ENCODE results near the gene RMND5B. TPM values are rescaled to one million over a fixed set of nuclear protein-coding genes. Genes with fewer than 3 reads are reported as not detected.
A peak's percentile ranks its signal among the peaks of the same experiment; 100 is the strongest.

RMND5B gene
- total and polyA plus RNA-seq, 10 of the 15 experiments (the other 5 are each of a cell fraction or from before 2014, with no cell fraction given) = 1.6 to 50.7 (median 30.9) TPM

DNA sequence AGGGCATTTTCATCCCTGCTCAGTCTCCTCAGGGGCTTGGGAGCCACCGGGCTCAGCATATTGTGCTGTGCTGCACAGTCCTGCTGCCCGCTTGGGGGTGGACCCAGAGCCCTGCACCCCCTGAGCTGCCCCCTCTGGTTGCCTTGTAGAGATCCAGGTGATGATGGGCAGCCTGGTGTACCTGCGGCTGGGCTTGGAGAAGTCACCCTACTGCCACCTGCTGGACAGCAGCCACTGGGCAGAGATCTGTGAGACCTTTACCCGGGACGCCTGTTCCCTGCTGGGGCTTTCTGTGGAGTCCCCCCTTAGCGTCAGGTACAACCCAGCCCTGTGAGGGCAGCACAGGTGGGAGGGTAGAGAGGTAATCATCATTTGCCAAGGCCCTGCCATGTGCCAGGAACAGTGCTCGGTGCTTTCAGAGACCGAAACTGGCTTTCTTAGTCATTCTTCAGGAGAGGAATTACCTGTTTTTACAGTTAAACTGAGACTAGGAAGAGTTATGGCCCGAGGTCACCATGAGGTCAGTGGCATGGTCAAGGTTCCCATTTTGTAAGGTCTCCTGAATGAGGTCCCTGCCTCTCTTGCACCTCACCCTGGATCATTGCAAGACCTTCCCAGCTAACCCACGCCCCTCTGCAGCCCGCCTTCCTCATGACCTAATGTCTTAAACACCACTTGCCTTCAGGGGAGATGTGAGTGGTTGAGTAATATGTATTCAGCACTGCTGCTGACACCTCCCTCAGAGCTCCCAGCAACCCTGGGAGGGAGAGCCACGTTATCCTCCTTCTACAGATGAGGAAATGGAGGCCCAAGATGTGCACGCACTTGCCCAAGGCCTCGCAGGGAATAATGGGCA is 15.4 kb downstream of the RMND5B start:
- peak; percentile 98 for ATAC-seq
- RAD21 ChIA-PET (ENCODE audit: unreplicated experiment) = interaction anchor here (0.9 to 4.2 kb wide), 3 partner anchors 11 to 70 kb away, joined by 3 to 30 read pairs (median 3); no protein-coding TSS in a partner anchor
- Histone ChIP-seq H3K27ac (ENCODE audit: control insufficient read depth, insufficient read depth) (no peak overlapping the region), H3K4me3 (no peak overlapping the region), H3K4me2 (ENCODE audit: control insufficient read depth, insufficient read depth) (peak overlapping the region; percentile 44; the same call in 1 of the 2 replicates), H4K20me1 (ENCODE audit: control insufficient read depth, insufficient read depth) (no peaks in the 10 kb centered on the region), H3K79me2 (ENCODE audit: control insufficient read depth, insufficient read depth, low read length) (no peaks in the 10 kb centered on the region), H3K27me3 (replicated peaks in 1 of 2; ENCODE audit: control insufficient read depth in 2 of 2, insufficient read depth in 2 of 2, low read length in 1 of 2) (no peaks in the 10 kb centered on the region), H3K36me3 (ENCODE audit: control insufficient read depth in 2 of 2, insufficient read depth in 2 of 2, low read length in 1 of 2) (peaks cover 45 to 46% of the 10 kb centered on the region in 2 experiments), H3K9ac (ENCODE audit: control insufficient read depth, insufficient read depth, low read length) (no peak overlapping the region), H3K9me3 (replicated peaks; ENCODE audit: control insufficient read depth, insufficient read depth, low read length) (no peaks in the 10 kb centered on the region), H2AFZ (ENCODE audit: control insufficient read depth, low read depth, low read length) (no peak overlapping the region), H3K4me1 (ENCODE audit: control insufficient read depth, insufficient read depth, low read length) (peaks cover 13% of the 10 kb centered on the region)
- in situ Hi-C loops (cut with MboI) = loop anchor here (5.0 kb wide), 1 partner anchor 69 kb away; no protein-coding TSS in a partner anchor
- FAIRE-seq = peak; percentile 74
- POLR2A ChIA-PET = no interaction called here
- BruUV-seq (replicated peaks) = no TSS peak
- CTCF ChIA-PET = interaction anchor here (0.8 to 13.8 kb wide), 10 partner anchors 9 to 70 kb away, joined by 3 to 183 read pairs (median 5); no protein-coding TSS in a partner anchor
- WGBS (ENCODE audit: insufficient coverage, insufficient replicate concordance, low lambda C conversion rate, missing lambda C conversion rate) = 35% methylated on average over 14 of the region's 14 CpGs
- SMC1A ChIA-PET (ENCODE audit: uncharacterized antibody, unreplicated experiment) = interaction anchor here (0.9 to 4.2 kb wide), 4 partner anchors 16 to 70 kb away, joined by 3 to 45 read pairs (median 3); no protein-coding TSS in a partner anchor
- intact Hi-C loops (cut with micrococcal nuclease; ENCODE audit: unreplicated experiment) = loop anchor here (1.0 kb wide), 1 partner anchor 70 kb away; no protein-coding TSS in a partner anchor
- DNase-seq (ENCODE audit: low read depth, low spot score) = no peak
- TF ChIP-seq CTCF (IDR thresholded peaks at IDR 0.05 in 2 of 3, conservative IDR thresholded peaks at IDR 0.05 in 1 of 3; ENCODE audit: control insufficient read depth in 2 of 3, extremely low read depth in 1 of 3, insufficient read depth in 1 of 3, low read depth in 3 of 3, low read length in 3 of 3) = peak; percentile 85 to 93 (median 89); a peak in 5 of 6 replicates
- TF ChIP-seq NFXL1 (IDR thresholded peaks at IDR 0.05; ENCODE audit: borderline replicate concordance) = no peak
- no peak for TF ChIP-seq NR2C1 (IDR thresholded peaks at IDR 0.05)
- no peak for TF ChIP-seq CHD4 (IDR thresholded peaks at IDR 0.05)
- no peak for TF ChIP-seq NR2F1 (conservative IDR thresholded peaks at IDR 0.05)
- TF ChIP-seq, protein P1, sequence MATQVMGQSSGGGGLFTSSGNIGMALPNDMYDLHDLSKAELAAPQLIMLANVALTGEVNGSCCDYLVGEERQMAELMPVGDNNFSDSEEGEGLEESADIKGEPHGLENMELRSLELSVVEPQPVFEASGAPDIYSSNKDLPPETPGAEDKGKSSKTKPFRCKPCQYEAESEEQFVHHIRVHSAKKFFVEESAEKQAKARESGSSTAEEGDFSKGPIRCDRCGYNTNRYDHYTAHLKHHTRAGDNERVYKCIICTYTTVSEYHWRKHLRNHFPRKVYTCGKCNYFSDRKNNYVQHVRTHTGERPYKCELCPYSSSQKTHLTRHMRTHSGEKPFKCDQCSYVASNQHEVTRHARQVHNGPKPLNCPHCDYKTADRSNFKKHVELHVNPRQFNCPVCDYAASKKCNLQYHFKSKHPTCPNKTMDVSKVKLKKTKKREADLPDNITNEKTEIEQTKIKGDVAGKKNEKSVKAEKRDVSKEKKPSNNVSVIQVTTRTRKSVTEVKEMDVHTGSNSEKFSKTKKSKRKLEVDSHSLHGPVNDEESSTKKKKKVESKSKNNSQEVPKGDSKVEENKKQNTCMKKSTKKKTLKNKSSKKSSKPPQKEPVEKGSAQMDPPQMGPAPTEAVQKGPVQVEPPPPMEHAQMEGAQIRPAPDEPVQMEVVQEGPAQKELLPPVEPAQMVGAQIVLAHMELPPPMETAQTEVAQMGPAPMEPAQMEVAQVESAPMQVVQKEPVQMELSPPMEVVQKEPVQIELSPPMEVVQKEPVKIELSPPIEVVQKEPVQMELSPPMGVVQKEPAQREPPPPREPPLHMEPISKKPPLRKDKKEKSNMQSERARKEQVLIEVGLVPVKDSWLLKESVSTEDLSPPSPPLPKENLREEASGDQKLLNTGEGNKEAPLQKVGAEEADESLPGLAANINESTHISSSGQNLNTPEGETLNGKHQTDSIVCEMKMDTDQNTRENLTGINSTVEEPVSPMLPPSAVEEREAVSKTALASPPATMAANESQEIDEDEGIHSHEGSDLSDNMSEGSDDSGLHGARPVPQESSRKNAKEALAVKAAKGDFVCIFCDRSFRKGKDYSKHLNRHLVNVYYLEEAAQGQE (IDR thresholded peaks at IDR 0.05; ENCODE audit: low read depth, low read length) = no peak
- no peak for TF ChIP-seq SREBF2 (IDR thresholded peaks at IDR 0.05; ENCODE audit: low read length)
- no peak for TF ChIP-seq HCFC1 (IDR thresholded peaks at IDR 0.05; ENCODE audit: low read length)
- TF ChIP-seq EGR1 (IDR thresholded peaks at IDR 0.05; ENCODE audit: borderline replicate concordance in 1 of 2, low read depth in 2 of 2, low read length in 2 of 2) = no peak
- no peak for TF ChIP-seq DPF2 (IDR thresholded peaks at IDR 0.05)
- TF ChIP-seq POLR2AphosphoS5 (IDR thresholded peaks at IDR 0.05; ENCODE audit: low read length) = no peak
- TF ChIP-seq PML (IDR thresholded peaks at IDR 0.05; ENCODE audit: low read length) = 0 out of 2 replicates have a peak, but pooled peaks have one; percentile 16
- no peak for TF ChIP-seq STAT1 (conservative IDR thresholded peaks at IDR 0.05)
- 0 out of 2 replicates have a peak, but pooled peaks have one; percentile 51 for TF ChIP-seq SMARCA5 (IDR thresholded peaks at IDR 0.05)
- TF ChIP-seq, protein P2, sequence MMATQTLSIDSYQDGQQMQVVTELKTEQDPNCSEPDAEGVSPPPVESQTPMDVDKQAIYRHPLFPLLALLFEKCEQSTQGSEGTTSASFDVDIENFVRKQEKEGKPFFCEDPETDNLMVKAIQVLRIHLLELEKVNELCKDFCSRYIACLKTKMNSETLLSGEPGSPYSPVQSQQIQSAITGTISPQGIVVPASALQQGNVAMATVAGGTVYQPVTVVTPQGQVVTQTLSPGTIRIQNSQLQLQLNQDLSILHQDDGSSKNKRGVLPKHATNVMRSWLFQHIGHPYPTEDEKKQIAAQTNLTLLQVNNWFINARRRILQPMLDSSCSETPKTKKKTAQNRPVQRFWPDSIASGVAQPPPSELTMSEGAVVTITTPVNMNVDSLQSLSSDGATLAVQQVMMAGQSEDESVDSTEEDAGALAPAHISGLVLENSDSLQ (IDR thresholded peaks at IDR 0.05) = peak; percentile 73
- TF ChIP-seq SMAD1 (IDR thresholded peaks at IDR 0.05; ENCODE audit: low read depth, partially characterized antibody) = no peak

All from GM12878 (cell line).